Duodenal mucosa (tissue), 2 donors: ENCODE data around the gene TGFBR2.

Experiments
- H3K27ac ChIP-seq: one replicate; pipeline ENCODE4 v1.7.0; 2013; ENCODE audit warnings: low read depth, low read length
- H3K27me3 ChIP-seq, 2 donors: one replicate each; pipeline ENCODE4 v1.7.0; 2013; ENCODE audit warnings: low read length in 2 of 2, control low read depth in 1 of 2; ENCODE audit not compliant: insufficient read depth in 2 of 2, control insufficient read depth in 1 of 2
- H3K36me3 ChIP-seq, 2 donors: one replicate each; pipeline ENCODE4 v1.7.0; 2013; ENCODE audit warnings: low read length in 2 of 2, control low read depth in 1 of 2; ENCODE audit not compliant: insufficient read depth in 2 of 2, control insufficient read depth in 1 of 2
- H3K4me1 ChIP-seq, 2 donors: one replicate each; pipeline ENCODE4 v1.7.0; 2013; ENCODE audit warnings: low read length in 2 of 2, control low read depth in 1 of 2; ENCODE audit not compliant: insufficient read depth in 2 of 2, control insufficient read depth in 1 of 2
- H3K4me3 ChIP-seq, 2 donors: one replicate each; pipeline ENCODE4 v1.7.0; 2013; ENCODE audit warnings: low read length in 2 of 2, low read depth in 1 of 2
- H3K9ac ChIP-seq, 2 donors: one replicate each; pipeline ENCODE4 v1.7.0; 2013; ENCODE audit warnings: low read length in 2 of 2, low read depth in 1 of 2
- H3K9me3 ChIP-seq, 2 donors: one replicate each; pipeline ENCODE4 v1.7.0; 2013; ENCODE audit warnings: low read length in 2 of 2, control low read depth in 1 of 2; ENCODE audit not compliant: control insufficient read depth in 1 of 2

TGFBR2 gene

GRCh38 chr3:30671527-30672286 is 65.3 kb downstream of the TGFBR2 start:
- no peak overlapping the region for H3K4me3 ChIP-seq
- H3K9ac ChIP-seq = no peak overlapping the region
- H3K4me1 ChIP-seq = peaks cover 13 to 14% of the 10 kb centered on the region in 2 donors
- no peak overlapping the region for H3K27ac ChIP-seq
- H3K36me3 ChIP-seq = peaks cover 37 to 48% of the 10 kb centered on the region in 2 donors
- no peaks in the 10 kb centered on the region for H3K9me3 ChIP-seq
- H3K27me3 ChIP-seq = no peaks in the 10 kb centered on the region

- Histone ChIP-seq H3K27me3 (no peaks in the 10 kb centered on the region), H3K36me3 (peaks cover 38 to 54% of the 10 kb centered on the region in 2 donors), H3K9me3 (no peaks in the 10 kb centered on the region), H3K4me3 (no peak overlapping the region), H3K9ac (no peak overlapping the region), H3K27ac (no peak overlapping the region), H3K4me1 (peaks cover 9% of the 10 kb centered on the region in 2 donors)
Measured at GRCh38 chr3:30672287-30672735, 65.9 kb downstream of the TGFBR2 start.

GRCh38 chr3:30672959-30673358 is 66.6 kb downstream of the TGFBR2 start:
- Histone ChIP-seq H3K9ac (no peak overlapping the region), H3K9me3 (no peaks in the 10 kb centered on the region), H3K4me1 (peaks cover 7 to 9% of the 10 kb centered on the region in 2 donors), H3K27me3 (no peaks in the 10 kb centered on the region), H3K36me3 (peaks cover 40 to 55% of the 10 kb centered on the region in 2 donors), H3K27ac (no peak overlapping the region), H3K4me3 (no peak overlapping the region)

GRCh38 chr3:30673425-30674341 is 67.3 kb downstream of the TGFBR2 start:
- no peak overlapping the region for H3K4me3 ChIP-seq
- peaks cover 7 to 9% of the 10 kb centered on the region in 2 donors for H3K4me1 ChIP-seq
- no peaks in the 10 kb centered on the region for H3K27me3 ChIP-seq
- H3K9ac ChIP-seq = no peak overlapping the region
- H3K27ac ChIP-seq = no peak overlapping the region
- peaks cover 38 to 59% of the 10 kb centered on the region in 2 donors for H3K36me3 ChIP-seq
- H3K9me3 ChIP-seq = no peaks in the 10 kb centered on the region

GRCh38 chr3:30675006-30675405 is 68.6 kb downstream of the TGFBR2 start:
- Histone ChIP-seq H3K36me3 (peaks cover 46 to 63% of the 10 kb centered on the region in 2 donors), H3K4me3 (no peak overlapping the region), H3K4me1 (peaks cover 7 to 9% of the 10 kb centered on the region in 2 donors), H3K27ac (no peak overlapping the region), H3K9ac (no peak overlapping the region), H3K27me3 (no peaks in the 10 kb centered on the region), H3K9me3 (no peaks in the 10 kb centered on the region)

GRCh38 chr3:30675774-30676173 is 69.4 kb downstream of the TGFBR2 start:
- no peak overlapping the region for H3K4me3 ChIP-seq
- H3K4me1 ChIP-seq = peaks cover 7 to 9% of the 10 kb centered on the region in 2 donors
- peaks cover 46 to 61% of the 10 kb centered on the region in 2 donors for H3K36me3 ChIP-seq
- no peak overlapping the region for H3K9ac ChIP-seq
- no peak overlapping the region for H3K27ac ChIP-seq
- H3K9me3 ChIP-seq = no peaks in the 10 kb centered on the region
- H3K27me3 ChIP-seq = no peaks in the 10 kb centered on the region

- no peak overlapping the region for H3K4me3 ChIP-seq
- H3K27ac ChIP-seq = no peak overlapping the region
- H3K36me3 ChIP-seq = peaks cover 42 to 56% of the 10 kb centered on the region in 2 donors
- H3K4me1 ChIP-seq = peaks cover 9% of the 10 kb centered on the region in 2 donors
- H3K9me3 ChIP-seq = no peaks in the 10 kb centered on the region
- no peak overlapping the region for H3K9ac ChIP-seq
- no peaks in the 10 kb centered on the region for H3K27me3 ChIP-seq
Measured at GRCh38 chr3:30676424-30677346, 70.3 kb downstream of the TGFBR2 start.

GRCh38 chr3:30677347-30677685 is 70.9 kb downstream of the TGFBR2 start:
- Histone ChIP-seq H3K27ac (no peak overlapping the region), H3K36me3 (peaks cover 35 to 50% of the 10 kb centered on the region in 2 donors), H3K9me3 (no peaks in the 10 kb centered on the region), H3K4me1 (peaks cover 5 to 12% of the 10 kb centered on the region in 2 donors), H3K9ac (no peak overlapping the region), H3K4me3 (no peak overlapping the region), H3K27me3 (no peaks in the 10 kb centered on the region)

GRCh38 chr3:30679045-30679444 is 72.6 kb downstream of the TGFBR2 start:
- H3K4me3 ChIP-seq = no peak overlapping the region
- H3K4me1 ChIP-seq = peaks cover 5 to 16% of the 10 kb centered on the region in 2 donors
- no peaks in the 10 kb centered on the region for H3K9me3 ChIP-seq
- H3K9ac ChIP-seq = no peak overlapping the region
- no peaks in the 10 kb centered on the region for H3K27me3 ChIP-seq
- peaks cover 26 to 43% of the 10 kb centered on the region in 2 donors for H3K36me3 ChIP-seq
- no peak overlapping the region for H3K27ac ChIP-seq
